DND-41 (cell line): Measurements from ENCODE around the gene GRID1.

Experiments
- ATAC-seq: fragments of 200-7000 bp; cut with Tn5 transposase; 3 replicates; pipeline ENCODE4 v1.9.1; 2021; ENCODE audit warnings: low read depth; ENCODE audit not compliant: insufficient read depth
- DNase-seq: peaks from one replicate; pipeline ENCODE4 v3.0.0-alpha.2; 2020
- H2AFZ ChIP-seq: 2 replicates; pipeline ENCODE4 v1.6.0; 2012; ENCODE audit warnings: low read depth, low read length
- H3K27ac ChIP-seq: 2 replicates; pipeline ENCODE4 v1.5.1; 2012; ENCODE audit warnings: low read length, inconsistent platforms
- H3K27me3 ChIP-seq: fragments of 200-600 bp; sonication (generic); 2 replicates; pipeline ENCODE4 v1.6.0; 2012; ENCODE audit warnings: low read length, mild to moderate bottlenecking, inconsistent platforms; ENCODE audit not compliant: insufficient read depth, poor library complexity
- H3K36me3 ChIP-seq: 2 replicates; pipeline ENCODE4 v1.5.1; 2012; ENCODE audit warnings: low read length, inconsistent platforms; ENCODE audit not compliant: insufficient read depth
- H3K4me1 ChIP-seq: 2 replicates; pipeline ENCODE4 v1.5.1; 2012; ENCODE audit warnings: mild to moderate bottlenecking, low read length; ENCODE audit not compliant: insufficient read depth
- H3K4me2 ChIP-seq: 2 replicates; pipeline ENCODE4 v1.6.0; 2012; ENCODE audit warnings: mild to moderate bottlenecking, moderate library complexity, low read length, inconsistent platforms; ENCODE audit not compliant: insufficient read depth
- H3K4me3 ChIP-seq, 2 experiments: fragments of 200-600 bp in 1 of 2; shearing (Covaris generic) in 1 of 2; 2 replicates each; pipeline ENCODE4 v1.5.1; 2012 to 2016; ENCODE audit warnings: inconsistent platforms in 2 of 2, low read length in 2 of 2, mild to moderate bottlenecking in 2 of 2, low read depth in 1 of 2, moderate library complexity in 1 of 2
- H3K79me2 ChIP-seq: 2 replicates; pipeline ENCODE4 v1.6.0; 2012; ENCODE audit warnings: low read length, inconsistent platforms; ENCODE audit not compliant: insufficient read depth
- H3K9ac ChIP-seq: 2 replicates; pipeline ENCODE4 v1.6.0; 2012; ENCODE audit warnings: low read depth, mild to moderate bottlenecking, inconsistent platforms, low read length, moderate library complexity
- H3K9me3 ChIP-seq: 2 replicates; pipeline ENCODE4 v1.5.1; 2012; ENCODE audit warnings: low read length, moderate library complexity, mild to moderate bottlenecking, inconsistent platforms; ENCODE audit not compliant: insufficient read depth, severe bottlenecking
- H4K20me1 ChIP-seq: 2 replicates; pipeline ENCODE4 v1.6.0; 2012; ENCODE audit warnings: low read length; ENCODE audit not compliant: insufficient read depth
- CTCF ChIP-seq: IDR thresholded peaks from 2 replicates; pipeline ENCODE4 v1.5.1; 2012; ENCODE audit warnings: borderline replicate concordance, low read length, moderate library complexity, mild to moderate bottlenecking; ENCODE audit not compliant: poor library complexity, severe bottlenecking; ENCODE audit errors: extremely low read depth
- EZH2 ChIP-seq: IDR thresholded peaks from 3 replicates; pipeline ENCODE4 v1.6.1; 2012; ENCODE audit warnings: borderline replicate concordance, low read depth, mild to moderate bottlenecking, moderate library complexity, low read length, inconsistent platforms; ENCODE audit not compliant: severe bottlenecking

GRID1 gene

DNA sequence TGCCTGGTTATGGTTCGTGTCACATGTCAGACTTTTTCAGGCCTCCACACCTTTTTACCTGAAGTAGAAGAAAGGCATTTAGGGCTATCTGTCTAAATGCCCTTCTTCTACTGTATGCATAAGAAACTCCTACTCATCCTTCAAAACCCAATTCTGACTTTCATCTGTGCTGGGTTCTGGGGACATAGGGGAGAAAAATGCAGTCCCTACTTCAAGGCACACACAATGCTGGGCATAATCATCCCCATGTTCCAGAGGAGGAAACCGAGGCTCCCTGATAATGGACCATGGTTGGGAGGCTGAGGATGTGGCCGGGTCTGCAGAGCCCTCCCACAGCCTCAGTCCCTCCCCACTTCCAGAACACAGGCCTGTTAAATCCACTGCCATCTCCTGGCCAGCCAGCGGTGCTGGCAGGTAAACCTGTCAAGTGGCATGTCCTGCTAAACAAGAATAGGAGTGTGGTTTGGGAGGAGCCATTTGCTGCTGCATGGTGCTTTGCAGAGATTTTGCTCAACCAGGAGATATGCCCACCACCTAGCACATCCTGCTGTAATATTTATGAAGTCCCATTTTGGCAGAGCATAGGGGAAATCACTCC lies 32.0 kb downstream of the GRID1 start:
- H3K9me3 ChIP-seq: no peaks in the 10 kb centered on the region
- H3K27me3 ChIP-seq: peaks cover 4% of the 10 kb centered on the region
- no peak overlapping the region for H3K9ac ChIP-seq
- H3K79me2 ChIP-seq: no peaks in the 10 kb centered on the region
- no peak for DNase-seq
- H3K27ac ChIP-seq: no peak overlapping the region
- H4K20me1 ChIP-seq: 0 out of 2 replicates have a peak, but pooled peaks cover 2% of the 10 kb centered on the region
- H3K4me1 ChIP-seq: no peaks in the 10 kb centered on the region
- no peak overlapping the region for H3K4me2 ChIP-seq
- no peaks in the 10 kb centered on the region for H3K36me3 ChIP-seq
- ATAC-seq: no peak
- H3K4me3 ChIP-seq: no peak overlapping the region
- TF ChIP-seq CTCF (no peak), EZH2 (no peak)
- H2AFZ ChIP-seq: no peak overlapping the region

DNA sequence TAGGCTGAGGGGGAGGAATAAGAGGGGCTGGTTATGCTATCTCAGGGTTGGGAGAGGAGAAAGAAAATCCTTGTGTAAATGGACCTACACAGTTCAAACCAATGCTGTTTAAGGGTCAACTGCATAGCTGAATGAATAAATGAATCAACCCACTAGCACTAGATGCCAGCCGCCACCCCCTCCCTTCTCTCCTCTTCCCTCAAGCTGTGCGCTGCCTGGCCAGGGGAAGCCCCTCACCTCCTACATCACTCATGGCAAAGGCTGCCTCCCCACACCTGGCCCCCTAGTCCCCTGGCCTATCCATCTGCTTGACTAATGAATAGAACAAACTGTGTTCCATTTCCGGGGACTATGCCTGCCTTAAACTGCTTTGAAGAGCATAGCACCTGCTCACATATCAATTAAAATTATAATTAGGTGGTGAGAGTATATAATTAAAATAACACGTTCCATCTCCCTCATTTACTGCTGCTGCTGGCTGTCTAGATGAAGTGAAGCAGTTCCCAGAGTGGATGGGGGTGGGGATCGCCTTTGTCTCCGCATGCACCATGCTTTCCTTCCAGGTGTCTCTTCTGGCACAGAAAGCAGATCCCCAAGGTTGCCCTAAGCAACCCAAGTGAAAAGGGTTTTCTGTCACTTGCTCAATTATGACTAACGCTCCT lies 32.6 kb downstream of the GRID1 start:
- Histone ChIP-seq H3K79me2 (no peaks in the 10 kb centered on the region), H3K27me3 (peaks cover 4% of the 10 kb centered on the region), H3K36me3 (no peaks in the 10 kb centered on the region), H2AFZ (no peak overlapping the region), H3K9me3 (no peaks in the 10 kb centered on the region), H3K27ac (no peak overlapping the region), H3K4me2 (no peak overlapping the region), H3K9ac (no peak overlapping the region), H4K20me1 (0 out of 2 replicates have a peak, but pooled peaks cover 2% of the 10 kb centered on the region), H3K4me1 (no peaks in the 10 kb centered on the region), H3K4me3 (no peak overlapping the region)
- 0 out of 3 replicates have a peak, but pooled peaks have one; percentile 22 for ATAC-seq
- TF ChIP-seq CTCF (no peak), EZH2 (no peak)
- DNase-seq: no peak

GRCh38 chr10:86331861-86332260 lies 34.7 kb downstream of the GRID1 start:
- Histone ChIP-seq H3K9me3 (no peaks in the 10 kb centered on the region), H2AFZ (no peak overlapping the region), H3K79me2 (no peaks in the 10 kb centered on the region), H3K4me3 (no peak overlapping the region), H3K27ac (no peak overlapping the region), H3K4me1 (no peaks in the 10 kb centered on the region), H4K20me1 (0 out of 2 replicates have a peak, but pooled peaks cover 2% of the 10 kb centered on the region), H3K36me3 (no peaks in the 10 kb centered on the region), H3K9ac (no peak overlapping the region), H3K27me3 (peaks cover 4% of the 10 kb centered on the region), H3K4me2 (no peak overlapping the region)
- DNase-seq: no peak
- no peak for ATAC-seq
- TF ChIP-seq CTCF (no peak), EZH2 (no peak)
